Ovary (tissue), 9 donors: Measurements from ENCODE around the gene PKP1. TPM values are rescaled to one million over a fixed set of nuclear protein-coding genes. Genes with fewer than 3 reads are reported as not detected.

ENCODE experiments used
- DNase-seq, 5 donors: peaks; one replicate each; pipeline ENCODE4 v3.0.0-alpha.2; 2019 to 2020
- H3K27ac ChIP-seq, 2 donors: fragments of 200-600 bp; one replicate each; pipeline versions ENCODE4 v1.5.1 to v1.8.0; 2019 to 2022
- H3K27me3 ChIP-seq: fragments of 200-600 bp; one replicate; pipeline ENCODE4 v1.8.0; 2022
- H3K36me3 ChIP-seq: fragments of 200-600 bp; sonication (generic); one replicate; pipeline ENCODE4 v1.5.1; 2019
- H3K4me1 ChIP-seq: one replicate; pipeline ENCODE4 v1.8.1; 2013; ENCODE audit warnings: mild to moderate bottlenecking, moderate library complexity; ENCODE audit not compliant: insufficient read depth
- H3K4me3 ChIP-seq: fragments of 200-600 bp; sonication (generic); one replicate; pipeline ENCODE4 v1.5.1; 2017
- H3K9me3 ChIP-seq, 2 donors: fragments of 200-600 bp in 1 of 2; sonication (generic) in 1 of 2; one replicate each; pipeline versions ENCODE4 v1.5.1 to v1.8.1; 2013 to 2019; ENCODE audit warnings: mild to moderate bottlenecking in 1 of 2, moderate library complexity in 1 of 2
- CTCF ChIP-seq, 3 donors: fragments of 450-650 bp in 2 of 3; fragments of 200-600 bp in 1 of 3; IDR thresholded peaks; one replicate each; pipeline versions ENCODE4 v1.5.1 to v1.8.0; 2016 to 2022; ENCODE audit warnings: antibody characterized with exemption in 3 of 3, mild to moderate bottlenecking in 1 of 3
- EP300 ChIP-seq: sonication (generic); formaldehyde crosslinking; IDR thresholded peaks from one replicate; pipeline ENCODE4 v1.6.1; 2017; ENCODE audit warnings: antibody characterized with exemption
- POLR2A ChIP-seq: fragments of 450-650 bp; IDR thresholded peaks from one replicate; pipeline ENCODE4 v1.6.1; 2017; ENCODE audit warnings: antibody characterized with exemption, mild to moderate bottlenecking, moderate library complexity
- WGBS, 3 donors: extraction: QIAGEN DNeasy Blood & Tissue Kit in 1 of 3; methylation state at CpG; one replicate each; pipeline versions ENCODE4 v1.1.5 to v1.1.7; 2013 to 2017; 5-methylcytosine and 5-hydroxymethylcytosine counted together
- intact Hi-C, 4 donors: fragments of 100-400 bp; cut with DNase I; formaldehyde crosslinking; loops; one replicate each; pipeline versions ENCODE4 v1.11.0 to v1.15.1; 2022 to 2023
- polyA plus RNA-seq, 2 donors: library from polyadenylated mRNA; stranded (reverse); fragments of 200-250 nt in 1 of 2; fragments of 350-450 nt in 1 of 2; fragmentation: Illumina TruSeq in 1 of 2; extraction: RNeasy Lipid Tissue Mini Kit (QIAGEN cat#74804) in 1 of 2; gene quantifications; one replicate each; pipeline ENCODE4 v1.2.3, GENCODE V29; 2013 to 2014
- total RNA-seq, 7 donors: library from RNA; depleted of rRNA in 2 of 7; stranded (reverse); fragments of >200 nt in 2 of 7; fragmentation: NEBNext Ultra II Directional in 3 of 7; extraction: Animal tissue kit (Norgen Biotek cat#: 25700) in 3 of 7; gene quantifications; one replicate each; pipeline versions ENCODE4 v1.1.0 to v1.2.4, GENCODE V29; 2016 to 2023
- donor health status: DM: no; HTN: no; CAD: no; lungs with moderate emphysema.
- donor health status: DM: no; HTN: no; CAD: no.
- donor health status: Bipolar disorder and iron deficiency.
- donor health status: DM: yes; HTN: yes; CAD: no.
- donor health status: DM: no; HTN: no; CAD: no.
- donor health status: DM: yes; HTN: yes; CAD: no.

PKP1 gene
- total and polyA plus RNA-seq, 9 donors, result 0.05 to 0.48 (median 0.18) TPM; not detected in 2

- intact Hi-C loops, result no loop called here
- no peak for TF ChIP-seq CTCF (IDR thresholded peaks at IDR 0.05)
- TF ChIP-seq POLR2A, result no peak
- TF ChIP-seq EP300, result no peak
- WGBS, 3 donors, result 89 to 96% (median 93%) methylated on average over 12 of the region's 12 CpGs
- DNase-seq, result no peak
- no peaks in the 10 kb centered on the region for H3K9me3 ChIP-seq
- H3K4me3 ChIP-seq, result no peak overlapping the region
- no peaks in the 10 kb centered on the region for H3K27me3 ChIP-seq
- no peak overlapping the region for H3K27ac ChIP-seq
- no peaks in the 10 kb centered on the region for H3K4me1 ChIP-seq
- no peaks in the 10 kb centered on the region for H3K36me3 ChIP-seq
Observed at GRCh38 chr1:201274616-201275252, 8.6 kb upstream of the PKP1 start.

GRCh38 chr1:201275253-201275666 lies 8.0 kb upstream of the PKP1 start:
- TF ChIP-seq POLR2A, result no peak
- TF ChIP-seq EP300, result no peak
- TF ChIP-seq CTCF (IDR thresholded peaks at IDR 0.05), result no peak
- Histone ChIP-seq H3K27ac (no peak overlapping the region), H3K9me3 (no peaks in the 10 kb centered on the region), H3K27me3 (no peaks in the 10 kb centered on the region), H3K4me3 (no peak overlapping the region), H3K4me1 (no peaks in the 10 kb centered on the region), H3K36me3 (no peaks in the 10 kb centered on the region)
- intact Hi-C loops, result no loop called here
- DNase-seq, result no peak
- 65 to 74% (median 71%) methylated on average over 14 to 15 of the region's 15 CpGs for WGBS, 3 donors

DNA sequence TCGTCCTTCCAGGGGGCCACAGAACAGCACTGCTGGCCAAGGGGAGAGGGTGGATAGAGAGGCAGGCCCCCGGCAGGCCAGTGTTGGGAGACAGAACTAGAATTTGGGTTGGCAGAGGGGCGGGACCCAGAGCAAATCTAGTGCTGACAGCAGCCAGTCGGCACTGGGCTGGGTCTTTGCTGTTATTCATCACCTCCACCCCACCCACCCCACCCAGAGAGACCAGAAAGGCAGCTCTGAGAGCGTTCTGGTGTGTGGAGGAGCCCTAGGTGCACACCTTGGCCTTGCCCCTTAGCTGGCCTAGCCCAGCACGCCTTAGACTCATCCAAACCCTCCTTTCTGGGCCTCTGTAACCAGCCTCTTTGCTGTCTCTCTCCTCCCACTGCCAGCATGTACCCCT lies 6.4 kb upstream of the PKP1 start:
- DNase-seq, result no peak
- 76 to 83% (median 77%) methylated on average over 6 of the region's 6 CpGs for WGBS, 3 donors
- no peaks in the 10 kb centered on the region for H3K4me1 ChIP-seq
- no peaks in the 10 kb centered on the region for H3K27me3 ChIP-seq
- intact Hi-C loops, result no loop called here
- H3K4me3 ChIP-seq, result no peak overlapping the region
- H3K36me3 ChIP-seq, result no peaks in the 10 kb centered on the region
- H3K27ac ChIP-seq, result no peak overlapping the region
- TF ChIP-seq EP300 (no peak), CTCF (IDR thresholded peaks at IDR 0.05) (no peak), POLR2A (no peak)
- no peaks in the 10 kb centered on the region for H3K9me3 ChIP-seq

GRCh38 chr1:201277441-201277840 lies 5.9 kb upstream of the PKP1 start:
- no peaks in the 10 kb centered on the region for H3K27me3 ChIP-seq
- TF ChIP-seq CTCF (IDR thresholded peaks at IDR 0.05) (no peak), POLR2A (no peak), EP300 (no peak)
- intact Hi-C loops, result no loop called here

More at GRCh38 chr1:201277441-201277840, 5.9 kb upstream of the PKP1 start:
- Histone ChIP-seq H3K27ac (no peak overlapping the region), H3K36me3 (no peaks in the 10 kb centered on the region), H3K4me1 (no peaks in the 10 kb centered on the region), H3K4me3 (no peak overlapping the region), H3K9me3 (no peaks in the 10 kb centered on the region)
- WGBS, 3 donors, result 80 to 85% (median 85%) methylated on average over 4 of the region's 4 CpGs
- DNase-seq, result no peak
